OCI-LY1 (cell line): ENCODE data around the gene CTSK.

ENCODE experiments used
- H2AFZ ChIP-seq: fragments of 200-600 bp; sonication (generic), shearing (Covaris generic); 2 replicates; pipeline ENCODE4 v1.6.0; 2014; ENCODE audit warnings: antibody characterized with exemption, mild to moderate bottlenecking, low read length
- H3F3A ChIP-seq: fragments of 200-600 bp; sonication (generic), shearing (Covaris generic); 2 replicates; pipeline ENCODE4 v1.6.0; 2014; ENCODE audit warnings: mild to moderate bottlenecking, antibody characterized with exemption, low read length, moderate library complexity; ENCODE audit not compliant: insufficient read depth
- H3K27ac ChIP-seq: fragments of 200-600 bp; sonication (generic); 2 replicates; pipeline ENCODE4 v1.5.1; 2014; ENCODE audit warnings: low read length, mixed run types, mild to moderate bottlenecking, low read depth; ENCODE audit not compliant: poor library complexity, severe bottlenecking
- H3K27me3 ChIP-seq: fragments of 200-600 bp; sonication (generic); 2 replicates; pipeline ENCODE4 v1.6.0; 2014; ENCODE audit warnings: antibody characterized with exemption, mild to moderate bottlenecking, low read length, moderate library complexity; ENCODE audit not compliant: insufficient read depth
- H3K36me3 ChIP-seq: fragments of 200-600 bp; sonication (generic); 2 replicates; pipeline ENCODE4 v1.6.1; 2014; ENCODE audit warnings: mild to moderate bottlenecking, antibody characterized with exemption, low read length, moderate library complexity, mixed read lengths; ENCODE audit not compliant: insufficient read depth
- H3K4me1 ChIP-seq: fragments of 200-600 bp; sonication (generic); 2 replicates; pipeline ENCODE4 v1.5.1; 2014; ENCODE audit warnings: mild to moderate bottlenecking, low read length, moderate library complexity; ENCODE audit not compliant: insufficient read depth, severe bottlenecking
- H3K4me2 ChIP-seq: fragments of 200-600 bp; sonication (generic), shearing (Covaris generic); 2 replicates; pipeline ENCODE4 v1.6.1; 2014; ENCODE audit warnings: low read length
- H3K4me3 ChIP-seq: fragments of 200-600 bp; sonication (generic); 2 replicates; pipeline ENCODE4 v1.5.1; 2014; ENCODE audit warnings: low read length, low read depth, mild to moderate bottlenecking, mixed read lengths; ENCODE audit not compliant: poor library complexity, severe bottlenecking
- H3K79me2 ChIP-seq: fragments of 200-600 bp; shearing (Covaris generic); 2 replicates; pipeline ENCODE4 v1.6.1; 2016; ENCODE audit warnings: mixed run types, low read length, mixed read lengths; ENCODE audit not compliant: insufficient read depth
- H3K9ac ChIP-seq: fragments of 200-600 bp; sonication (generic), shearing (Covaris generic); 2 replicates; pipeline ENCODE4 v1.6.1; 2014; ENCODE audit warnings: mild to moderate bottlenecking, low read length, mixed read lengths
- H3K9me2 ChIP-seq: fragments of 200-600 bp; sonication (generic), shearing (Covaris generic); 2 replicates; pipeline ENCODE4 v1.6.1; 2014; ENCODE audit warnings: low read depth, mild to moderate bottlenecking, low read length, mixed read lengths
- H3K9me3 ChIP-seq: fragments of 200-600 bp; shearing (Covaris generic); 2 replicates; pipeline ENCODE4 v1.6.1; 2014; ENCODE audit warnings: low read length, mixed read lengths
- H4K20me1 ChIP-seq: fragments of 200-600 bp; sonication (generic), shearing (Covaris generic); 2 replicates; pipeline ENCODE4 v1.6.0; 2016; ENCODE audit warnings: mild to moderate bottlenecking, low read length; ENCODE audit not compliant: insufficient read depth
- CTCF ChIP-seq: fragments of 200-600 bp; sonication (generic), shearing (Covaris generic); IDR thresholded peaks from 2 replicates; pipeline ENCODE4 v1.5.1; 2017; ENCODE audit warnings: mild to moderate bottlenecking, antibody characterized with exemption, low read length, moderate library complexity, mixed read lengths
- EZH2 ChIP-seq: fragments of 200-600 bp; sonication (generic), shearing (Covaris generic); IDR thresholded peaks from 2 replicates; pipeline ENCODE4 v1.8.0; 2017; ENCODE audit warnings: borderline replicate concordance, mixed run types, mild to moderate bottlenecking, antibody characterized with exemption, low read length, moderate library complexity, mixed read lengths

The CTSK gene

GRCh38 chr1:150793221-150793620 is 14.8 kb downstream of the CTSK start:
- H3K9me2 ChIP-seq, result no peaks in the 10 kb centered on the region
- no peaks in the 10 kb centered on the region for H3K27me3 ChIP-seq
- TF ChIP-seq CTCF, result no peak
- no peak for TF ChIP-seq EZH2
- H3K4me3 ChIP-seq, result no peak overlapping the region
- no peak overlapping the region for H2AFZ ChIP-seq
- no peaks in the 10 kb centered on the region for H4K20me1 ChIP-seq
- H3K9ac ChIP-seq, result no peak overlapping the region
- H3K4me1 ChIP-seq, result peaks cover 3% of the 10 kb centered on the region
- H3K4me2 ChIP-seq, result no peak overlapping the region
- no peaks in the 10 kb centered on the region for H3K9me3 ChIP-seq
- H3K36me3 ChIP-seq, result no peaks in the 10 kb centered on the region; the same call in 1 of the 2 replicates
- H3K27ac ChIP-seq, result no peak overlapping the region
- H3F3A ChIP-seq, result no peaks in the 10 kb centered on the region
- no peaks in the 10 kb centered on the region for H3K79me2 ChIP-seq

DNA sequence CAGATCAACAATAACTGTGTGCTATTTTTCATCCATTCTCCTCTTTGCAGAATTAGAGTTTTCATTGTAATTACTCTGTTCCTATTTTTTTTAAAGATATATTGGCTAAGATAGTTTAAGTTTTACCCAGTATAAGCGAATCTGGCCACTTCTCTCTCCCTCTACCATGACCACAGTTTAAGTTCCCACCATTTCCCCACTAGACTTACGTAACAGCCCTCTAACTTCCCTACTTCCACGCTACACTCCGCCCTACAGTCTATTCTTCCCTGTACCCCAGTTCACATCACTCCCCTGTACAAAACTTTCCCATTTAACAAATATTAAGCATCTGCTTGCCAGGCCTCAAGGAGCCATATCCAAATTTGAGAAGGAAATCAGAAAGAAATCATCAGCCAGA is 16.5 kb downstream of the CTSK start:
- Histone ChIP-seq H3K9me2 (no peaks in the 10 kb centered on the region), H3K4me2 (no peak overlapping the region), H3K4me3 (no peak overlapping the region), H4K20me1 (no peaks in the 10 kb centered on the region), H3K36me3 (no peaks in the 10 kb centered on the region; the same call in 1 of the 2 replicates), H3K9me3 (no peaks in the 10 kb centered on the region), H3K9ac (no peak overlapping the region), H3K27me3 (no peaks in the 10 kb centered on the region), H3K27ac (no peak overlapping the region), H3F3A (no peaks in the 10 kb centered on the region), H2AFZ (no peak overlapping the region), H3K4me1 (peaks cover 6% of the 10 kb centered on the region), H3K79me2 (no peaks in the 10 kb centered on the region)
- no peak for TF ChIP-seq CTCF
- no peak for TF ChIP-seq EZH2

DNA sequence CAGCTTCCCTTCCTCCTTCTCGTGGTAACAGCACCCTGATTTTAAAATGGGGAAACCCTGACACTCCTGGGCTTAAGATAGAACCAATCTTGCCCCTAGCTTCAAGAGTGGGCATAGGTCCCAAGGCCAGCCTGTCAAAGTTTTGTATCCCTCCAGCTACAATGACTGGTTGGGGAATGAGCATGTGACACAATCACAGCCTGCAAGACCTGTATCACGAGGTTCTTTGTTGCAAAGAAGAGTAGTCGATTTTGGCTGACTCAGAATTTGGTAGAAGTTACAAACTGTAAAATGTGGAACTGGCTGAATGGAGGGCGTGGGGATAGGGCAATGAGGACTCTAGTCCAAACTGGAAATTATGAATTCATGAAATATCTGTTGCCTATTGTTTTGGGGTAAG is 18.7 kb downstream of the CTSK start:
- Histone ChIP-seq H3K9ac (no peak overlapping the region), H3K9me3 (no peaks in the 10 kb centered on the region), H3K27ac (no peak overlapping the region), H2AFZ (no peak overlapping the region), H3K4me2 (no peak overlapping the region), H3K79me2 (no peaks in the 10 kb centered on the region), H3F3A (no peaks in the 10 kb centered on the region), H3K9me2 (no peaks in the 10 kb centered on the region), H3K27me3 (no peaks in the 10 kb centered on the region), H3K4me1 (peaks cover 6% of the 10 kb centered on the region), H4K20me1 (no peaks in the 10 kb centered on the region), H3K36me3 (no peaks in the 10 kb centered on the region), H3K4me3 (no peak overlapping the region)
- TF ChIP-seq EZH2 (no peak), CTCF (no peak)
